Measurements from ENCODE around the gene CST8. TPM values are rescaled to one million over a fixed set of nuclear protein-coding genes. Genes with fewer than 3 reads are reported as not detected.

Gene CST8
- polyA plus RNA-seq, 2 of the 4 experiments (the other 2 are of a cell fraction), result not detected

- Histone ChIP-seq H3K9me3 (no peaks in the 10 kb centered on the region), H3K4me1 (no peaks in the 10 kb centered on the region), H3K4me3 (no peak overlapping the region), H3K4me2 (no peak overlapping the region), H3K27ac (no peak overlapping the region)
- TF ChIP-seq KDM1A (IDR thresholded peaks at IDR 0.05; ENCODE audit: low read depth) (no peak), TFCP2L1 (CRISPR knock-in tag; IDR thresholded peaks at IDR 0.05) (no peak), KDM5A (IDR thresholded peaks at IDR 0.05) (no peak), ZSCAN20 (CRISPR knock-in tag; IDR thresholded peaks at IDR 0.05) (no peak), HOXA7 (CRISPR knock-in tag; IDR thresholded peaks at IDR 0.05) (no peak), CBX8 (IDR thresholded peaks at IDR 0.05) (no peak), ZNF302 (CRISPR knock-in tag; IDR thresholded peaks at IDR 0.05) (no peak), EP300 (IDR thresholded peaks at IDR 0.05) (no peak), RFX5 (IDR thresholded peaks at IDR 0.05) (no peak), ATOH8 (CRISPR knock-in tag; IDR thresholded peaks at IDR 0.05; ENCODE audit: low read depth) (no peak), NFE2L2 (conservative IDR thresholded peaks at IDR 0.05; ENCODE audit: low read length) (no peak), HOXB13 (CRISPR knock-in tag; IDR thresholded peaks at IDR 0.05; ENCODE audit: low read depth) (no peak), SREBF2 (IDR thresholded peaks at IDR 0.05) (no peak), CTCF (IDR thresholded peaks at IDR 0.05) (no peak), MAX (IDR thresholded peaks at IDR 0.05) (no peak), BHLHE40 (IDR thresholded peaks at IDR 0.05; ENCODE audit: low read depth, low read length) (no peak), MYC (IDR thresholded peaks at IDR 0.05; ENCODE audit: borderline replicate concordance, low read length) (no peak), JUNB (IDR thresholded peaks at IDR 0.05) (no peak)
- WGBS (ENCODE audit: missing lambda C conversion rate), result 53% methylated on average over 7 of the region's 10 CpGs
- no peak for DNase-seq (ENCODE audit: low read depth in 1 of 2, low spot score in 1 of 2)
- FAIRE-seq, result no peak
- POLR2A ChIA-PET, result no interaction called here
- no peak for ATAC-seq
- CTCF ChIA-PET, result interaction anchor here (1.0 kb wide), 1 partner anchor 21 kb away, joined by 3 read pairs; no protein-coding TSS in a partner anchor
Measured at GRCh38 chr20:23509247-23509913, 18.5 kb downstream of the CST8 start.

- ChIA-PET POLR2A (no interaction called here), CTCF (no interaction called here)
- TF ChIP-seq ZSCAN20 (CRISPR knock-in tag; IDR thresholded peaks at IDR 0.05) (no peak), BCL3 (IDR thresholded peaks at IDR 0.05) (no peak), MAX (IDR thresholded peaks at IDR 0.05) (no peak), MAFK (IDR thresholded peaks at IDR 0.05; ENCODE audit: partially characterized antibody) (no peak), CHD2 (IDR thresholded peaks at IDR 0.05; ENCODE audit: low read length, partially characterized antibody) (no peak), ESRRA (IDR thresholded peaks at IDR 0.05; ENCODE audit: borderline replicate concordance, low read length) (no peak), TFCP2L1 (CRISPR knock-in tag; IDR thresholded peaks at IDR 0.05) (no peak), HMGXB4 (CRISPR knock-in tag; IDR thresholded peaks at IDR 0.05; ENCODE audit: borderline replicate concordance) (no peak), ZNF302 (CRISPR knock-in tag; IDR thresholded peaks at IDR 0.05) (no peak), ZC3H11A (IDR thresholded peaks at IDR 0.05) (no peak), JUNB (IDR thresholded peaks at IDR 0.05) (no peak), POLR2AphosphoS2 (conservative IDR thresholded peaks at IDR 0.05; ENCODE audit: low read length) (no peak)
- no peak for FAIRE-seq
- H3K9me3 ChIP-seq, result no peaks in the 10 kb centered on the region
- no peak overlapping the region for H3K27ac ChIP-seq
- WGBS (ENCODE audit: missing lambda C conversion rate), result 61% methylated on average over 11 of the region's 12 CpGs
- no peak for DNase-seq (ENCODE audit: low read depth in 1 of 2, low spot score in 1 of 2)
- no peak for ATAC-seq
- H3K4me2 ChIP-seq, result no peak overlapping the region
- H3K4me1 ChIP-seq, result peaks cover 3% of the 10 kb centered on the region; the same call in 1 of the 3 replicates
- H3K4me3 ChIP-seq, result no peak overlapping the region
Measured at GRCh38 chr20:23510000-23510590, 19.2 kb downstream of the CST8 start.

Measured in A549 (cell line).